BLaER1 treated with 17β-estradiol and CSF1 and Interleukin-3, amounts not matched to agents 10 nM and 100 nM (cell line): Measurements from ENCODE around the gene BASP1.

Experiments used
- H3K27ac ChIP-seq, 11 experiments: shearing (Covaris generic); formaldehyde crosslinking; 2 replicates each; pipeline ENCODE4 v1.8.1; 2022
- H3K27me3 ChIP-seq, 11 experiments: shearing (Covaris generic); formaldehyde crosslinking; 2 replicates each; pipeline ENCODE4 v1.8.1; 2022
- H3K36me3 ChIP-seq, 11 experiments: shearing (Covaris generic); formaldehyde crosslinking; 2 replicates each; pipeline ENCODE4 v1.8.1; 2022
- H3K4me1 ChIP-seq, 10 experiments: shearing (Covaris generic); formaldehyde crosslinking; 2 replicates each; pipeline ENCODE4 v1.8.1; 2022
- H3K4me2 ChIP-seq, 11 experiments: shearing (Covaris generic); formaldehyde crosslinking; 2 replicates each; pipeline ENCODE4 v1.8.1; 2022
- H3K4me3 ChIP-seq, 10 experiments: shearing (Covaris generic); formaldehyde crosslinking; 2 replicates each; pipeline ENCODE4 v1.8.1; 2022
- H3K9ac ChIP-seq, 11 experiments: shearing (Covaris generic); formaldehyde crosslinking; 2 replicates each; pipeline ENCODE4 v1.8.1; 2022
- H3K9me3 ChIP-seq, 11 experiments: shearing (Covaris generic); formaldehyde crosslinking; replicated peaks in 1 of 11; 2 replicates each; pipeline ENCODE4 v1.8.1; 2022
- H4K20me1 ChIP-seq, 11 experiments: shearing (Covaris generic); formaldehyde crosslinking; 2 replicates each; pipeline ENCODE4 v1.8.1; 2022
- Cebpa-rat ChIP-seq, 11 experiments: shearing (Covaris generic); IDR thresholded peaks; 2 replicates each; pipeline ENCODE4 v1.8.1; 2022

Gene BASP1

DNA sequence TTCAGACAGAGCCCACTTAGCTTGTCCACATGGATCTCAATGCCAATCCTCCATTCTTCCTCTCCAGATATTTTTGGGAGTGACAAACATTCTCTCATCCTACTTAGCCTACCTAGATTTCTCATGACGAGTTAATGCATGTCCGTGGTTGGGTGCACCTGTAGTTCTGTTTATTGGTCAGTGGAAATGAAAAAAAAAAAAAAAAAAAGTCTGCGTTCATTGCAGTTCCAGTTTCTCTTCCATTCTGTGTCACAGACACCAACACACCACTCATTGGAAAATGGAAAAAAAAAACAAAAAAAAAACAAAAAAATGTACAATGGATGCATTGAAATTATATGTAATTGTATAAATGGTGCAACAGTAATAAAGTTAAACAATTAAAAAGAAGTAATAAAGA is 59.0 kb downstream of the BASP1 start:
- Histone ChIP-seq H3K4me1 (peaks cover 0 to 12% (median under 1%) of the 10 kb centered on the region in 10 experiments; a peak in 6 of 20 replicates), H3K9ac (no peak overlapping the region), H3K9me3 (peaks cover 10 to 21% (median 15%) of the 10 kb centered on the region in 11 experiments; a peak in 21 of 22 replicates), H3K4me2 (no peak overlapping the region), H3K4me3 (no peak overlapping the region), H4K20me1 (peaks cover 0 to 25% (median 0%) of the 10 kb centered on the region in 11 experiments; a peak in 5 of 22 replicates), H3K36me3 (peaks cover 11 to 38% (median 28%) of the 10 kb centered on the region in 11 experiments; a peak in 20 of 22 replicates), H3K27me3 (no peaks in the 10 kb centered on the region), H3K27ac (no peak overlapping the region)
- no peak for TF ChIP-seq Cebpa-rat (IDR thresholded peaks at IDR 0.05)

- no peak for TF ChIP-seq Cebpa-rat (IDR thresholded peaks at IDR 0.05)
- Histone ChIP-seq H3K36me3 (peaks cover 11 to 38% (median 28%) of the 10 kb centered on the region in 11 experiments; a peak in 20 of 22 replicates), H3K27me3 (no peaks in the 10 kb centered on the region), H3K9ac (no peak overlapping the region), H3K27ac (no peak overlapping the region), H4K20me1 (peaks cover 0 to 11% (median 0%) of the 10 kb centered on the region in 11 experiments; a peak in 3 of 22 replicates), H3K4me1 (peaks cover 7 to 23% (median 15%) of the 10 kb centered on the region in 10 experiments), H3K4me3 (no peak overlapping the region), H3K4me2 (no peak overlapping the region), H3K9me3 (peaks cover 10 to 23% (median 15%) of the 10 kb centered on the region in 11 experiments; a peak in 21 of 22 replicates)
These were observed 60.5 kb downstream of the BASP1 start for GRCh38 chr5:17277907-17278306.

DNA sequence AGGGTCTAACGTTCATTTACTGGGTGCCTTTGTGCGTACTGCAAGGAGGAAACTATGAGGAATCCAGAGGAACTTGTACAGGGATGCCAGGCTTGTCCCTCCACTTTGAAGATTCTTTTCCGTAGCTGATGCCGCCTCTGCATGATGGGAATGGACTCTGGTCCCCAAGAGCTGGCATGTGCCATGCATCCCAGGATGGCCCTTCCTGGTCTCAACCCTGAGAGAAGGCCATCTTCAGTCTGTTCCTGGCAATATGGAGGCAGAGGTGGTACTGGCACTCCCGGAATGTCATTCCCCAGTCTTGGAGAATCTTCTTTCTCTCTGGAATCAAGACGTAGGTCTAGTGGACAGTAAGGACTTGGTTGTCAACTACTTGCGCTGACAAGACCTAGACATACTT is 61.5 kb downstream of the BASP1 start:
- Histone ChIP-seq H3K27me3 (no peaks in the 10 kb centered on the region), H3K4me2 (no peak overlapping the region), H3K4me1 (peaks cover 7 to 23% (median 17%) of the 10 kb centered on the region in 10 experiments), H4K20me1 (peaks cover 0 to under 1% (median 0%) of the 10 kb centered on the region in 11 experiments; a peak in 1 of 22 replicates), H3K27ac (no peak overlapping the region), H3K4me3 (no peak overlapping the region), H3K36me3 (peaks cover 11 to 38% (median 28%) of the 10 kb centered on the region in 11 experiments; a peak in 20 of 22 replicates), H3K9ac (no peak overlapping the region), H3K9me3 (peaks cover 10 to 33% (median 24%) of the 10 kb centered on the region in 11 experiments; a peak in 21 of 22 replicates)
- TF ChIP-seq Cebpa-rat (IDR thresholded peaks at IDR 0.05): no peak

DNA sequence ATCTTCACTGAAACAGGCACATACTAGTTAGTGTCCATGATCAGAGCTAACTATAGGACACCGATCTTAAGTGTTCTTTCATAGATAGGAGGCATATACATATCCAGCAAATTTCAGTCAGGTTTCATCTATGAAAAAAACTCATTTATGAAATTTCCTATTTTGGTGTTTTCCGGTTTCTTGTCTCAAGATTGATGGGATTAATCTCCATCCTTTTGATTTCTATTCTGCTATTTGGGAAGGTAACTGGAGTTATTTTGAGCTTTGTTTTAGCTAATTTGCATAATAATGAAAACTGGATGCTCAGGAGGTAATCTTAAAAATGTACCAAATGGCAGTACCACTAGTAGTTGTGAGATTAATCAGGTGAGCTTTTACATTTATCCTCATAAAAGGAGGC is 62.1 kb downstream of the BASP1 start:
- no peak for TF ChIP-seq Cebpa-rat (IDR thresholded peaks at IDR 0.05)
- H3K27ac ChIP-seq: no peak overlapping the region
- peaks cover 11 to 33% (median 24%) of the 10 kb centered on the region in 11 experiments; a peak in 20 of 22 replicates for H3K36me3 ChIP-seq

DNA sequence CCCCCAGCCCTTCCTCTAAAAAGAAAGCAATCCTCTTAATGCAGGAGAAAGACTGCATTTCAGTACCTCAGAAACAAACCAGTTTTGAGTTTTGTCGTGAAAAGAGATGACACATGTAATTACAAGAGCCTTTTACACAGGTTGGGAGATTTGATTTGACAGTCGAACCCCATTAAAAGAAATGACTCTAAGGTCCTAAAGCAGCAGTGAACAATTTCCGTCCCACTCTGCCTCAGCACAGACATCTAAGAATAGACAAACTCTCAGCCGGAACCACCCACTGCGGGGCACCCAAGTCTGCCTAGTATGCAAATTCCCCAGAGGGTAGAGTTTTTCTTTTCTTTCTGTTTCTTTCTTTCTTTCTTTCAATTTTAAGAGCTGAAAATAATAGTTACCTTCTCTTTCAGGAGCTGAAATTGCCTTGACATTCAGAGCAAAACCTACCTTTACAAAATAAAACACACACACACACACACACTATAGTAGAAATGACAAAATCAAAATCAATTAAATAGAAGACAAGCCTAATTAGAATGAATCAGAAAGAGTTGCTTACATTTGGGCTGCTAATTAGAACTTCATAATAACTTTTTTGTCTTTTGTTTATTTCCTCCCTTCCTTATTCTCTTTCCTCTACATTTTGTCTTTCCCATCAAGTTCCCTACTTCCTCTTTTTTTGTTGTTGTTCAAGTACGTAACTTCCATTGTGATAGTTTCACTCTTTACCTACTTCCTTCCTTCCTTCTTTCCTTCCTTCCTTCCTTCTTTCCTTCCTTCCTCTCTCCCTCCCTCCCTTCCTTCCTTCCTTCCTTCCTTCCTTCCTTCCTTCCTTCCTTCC is 65.1 kb downstream of the BASP1 start:
- H4K20me1 ChIP-seq: no peaks in the 10 kb centered on the region
- no peak for TF ChIP-seq Cebpa-rat (IDR thresholded peaks at IDR 0.05)
- H3K27ac ChIP-seq: peak overlapping the region; percentile 11 to 74 (median 53); a peak in 20 of 22 replicates
- H3K27me3 ChIP-seq: no peaks in the 10 kb centered on the region
- peaks cover 0 to 5% (median 0%) of the 10 kb centered on the region in 11 experiments; a peak in 3 of 22 replicates for H3K36me3 ChIP-seq
- H3K4me1 ChIP-seq: peaks cover 7 to 23% (median 17%) of the 10 kb centered on the region in 10 experiments
- peak overlapping the region in 7 of 10 experiments; percentile 3 to 45 (median 9); a peak in 8 of 20 replicates for H3K4me3 ChIP-seq
- H3K9me3 ChIP-seq: peaks cover 7 to 44% (median 35%) of the 10 kb centered on the region in 11 experiments; a peak in 20 of 22 replicates
- H3K9ac ChIP-seq: peak overlapping the region in 9 of 11 experiments; percentile 1 to 42 (median 25); a peak in 7 of 22 replicates
- H3K4me2 ChIP-seq: peak overlapping the region; percentile 55 to 77 (median 63)

More for the DNA sequence above, 62.1 kb downstream of the BASP1 start:
- H3K9me3 ChIP-seq: peaks cover 10 to 38% (median 29%) of the 10 kb centered on the region in 11 experiments; a peak in 21 of 22 replicates
- H3K27me3 ChIP-seq: no peaks in the 10 kb centered on the region
- peaks cover 7 to 23% (median 17%) of the 10 kb centered on the region in 10 experiments for H3K4me1 ChIP-seq
- H4K20me1 ChIP-seq: no peaks in the 10 kb centered on the region
- no peak overlapping the region for H3K4me2 ChIP-seq
- H3K9ac ChIP-seq: no peak overlapping the region
- H3K4me3 ChIP-seq: no peak overlapping the region

GRCh38 chr5:17283121-17283415 is 65.6 kb downstream of the BASP1 start:
- H3K27ac ChIP-seq: peak overlapping the region in 9 of 11 experiments; percentile 28 to 74 (median 53); a peak in 15 of 22 replicates
- peak overlapping the region in 1 of 10 experiments; percentile 3; a peak in 1 of 20 replicates for H3K4me3 ChIP-seq
- H4K20me1 ChIP-seq: no peaks in the 10 kb centered on the region
- H3K27me3 ChIP-seq: no peaks in the 10 kb centered on the region
- no peak overlapping the region for H3K9ac ChIP-seq
- H3K4me1 ChIP-seq: peaks cover 7 to 23% (median 15%) of the 10 kb centered on the region in 10 experiments
- no peak for TF ChIP-seq Cebpa-rat (IDR thresholded peaks at IDR 0.05)
- peaks cover 13 to 50% (median 41%) of the 10 kb centered on the region in 11 experiments; a peak in 21 of 22 replicates for H3K9me3 ChIP-seq
- peak overlapping the region in 7 of 11 experiments; percentile 60 to 67 (median 62); a peak in 8 of 22 replicates for H3K4me2 ChIP-seq
- H3K36me3 ChIP-seq: no peaks in the 10 kb centered on the region

GRCh38 chr5:17287501-17288155 is 70.2 kb downstream of the BASP1 start:
- no peaks in the 10 kb centered on the region for H3K36me3 ChIP-seq
- no peak overlapping the region for H3K4me2 ChIP-seq
- H3K9ac ChIP-seq: no peak overlapping the region
- H3K27me3 ChIP-seq: no peaks in the 10 kb centered on the region
- peaks cover 21 to 62% (median 50%) of the 10 kb centered on the region in 11 experiments for H3K9me3 ChIP-seq
- TF ChIP-seq Cebpa-rat (IDR thresholded peaks at IDR 0.05): no peak
- no peaks in the 10 kb centered on the region for H4K20me1 ChIP-seq
- peaks cover 0 to 10% (median 4%) of the 10 kb centered on the region in 10 experiments; a peak in 14 of 20 replicates for H3K4me1 ChIP-seq
- no peak overlapping the region for H3K27ac ChIP-seq
- H3K4me3 ChIP-seq: no peak overlapping the region

DNA sequence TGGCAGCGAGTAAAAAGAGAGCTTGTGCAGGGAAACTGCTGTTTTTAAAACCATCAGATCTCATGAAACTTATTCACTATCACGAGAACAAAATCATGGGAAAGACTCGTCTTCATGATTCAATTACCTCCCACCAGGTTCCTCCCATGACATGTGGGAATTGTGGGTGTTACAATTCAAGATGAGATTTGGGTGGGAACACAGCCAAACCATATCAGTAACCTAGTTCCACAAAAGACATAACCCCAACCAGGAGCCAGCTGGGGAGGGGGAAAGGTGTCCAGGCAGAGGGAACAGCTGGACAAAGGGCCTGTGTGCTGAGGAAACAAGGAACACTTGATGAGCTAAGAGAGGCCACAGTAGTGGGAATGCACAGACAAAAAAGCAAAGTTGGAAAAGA is 71.1 kb downstream of the BASP1 start:
- Histone ChIP-seq H4K20me1 (no peaks in the 10 kb centered on the region), H3K9me3 (peaks cover 21 to 53% (median 43%) of the 10 kb centered on the region in 11 experiments), H3K9ac (no peak overlapping the region), H3K4me1 (peaks cover 0 to under 1% (median 0%) of the 10 kb centered on the region in 10 experiments; a peak in 1 of 20 replicates), H3K27ac (no peak overlapping the region), H3K36me3 (no peaks in the 10 kb centered on the region), H3K4me2 (no peak overlapping the region), H3K27me3 (no peaks in the 10 kb centered on the region), H3K4me3 (no peak overlapping the region)
- TF ChIP-seq Cebpa-rat (IDR thresholded peaks at IDR 0.05): no peak
